A549 (cell line): ENCODE measurements around the gene PLXND1. TPM values are rescaled to one million over a fixed set of nuclear protein-coding genes. Genes with fewer than 3 reads are reported as not detected.

Experiments
- ATAC-seq, 2 experiments: fragments of 200-7000 bp in 1 of 2; fragments of >200 bp in 1 of 2; cut with Nextera tagmentation in 1 of 2; cut with Tn5 transposase in 1 of 2; 3 replicates each; pipeline versions ENCODE4 v1.8.0 to v1.9.1; 2018 to 2020; ENCODE audit warnings: mild to moderate bottlenecking in 1 of 2, moderate library complexity in 1 of 2
- CTCF ChIA-PET: fragments of 300-600 bp; sonication (Branson Sonifier 250); formaldehyde crosslinking; extraction: SDS; loops from one replicate; lab custom pipeline; 2021; ENCODE audit warnings: antibody characterized with exemption, inconsistent platforms; lab: Yijun Ruan, JAX
- POLR2A ChIA-PET: fragments of 350-600 bp; formaldehyde crosslinking; extraction: SDS; loops from one replicate; lab custom pipeline; 2021; ENCODE audit warnings: antibody characterized with exemption, inconsistent platforms; lab: Yijun Ruan, JAX
- DNase-seq, 2 experiments: peaks; one replicate each; pipeline versions ENCODE4 v3.0.0 to v3.0.0-alpha.2; 2011 to 2016; ENCODE audit warnings: low read depth in 1 of 2, low spot score in 1 of 2
- FAIRE-seq: peaks from 2 replicates; lab custom pipeline; 2011; peaks lifted over from hg19 to GRCh38; lab: Jason Lieb, UNC
- H3K27ac ChIP-seq, 2 experiments: fragments of >200 bp; sonication (Bioruptor Twin); formaldehyde crosslinking; 3 replicates each; pipeline ENCODE4 v1.5.1; 2016 to 2017
- H3K4me1 ChIP-seq: fragments of >200 bp; sonication (Bioruptor Twin); formaldehyde crosslinking; 3 replicates; pipeline ENCODE4 v1.6.1; 2016
- H3K4me2 ChIP-seq: fragments of >200 bp; sonication (Bioruptor Twin); formaldehyde crosslinking; 3 replicates; pipeline ENCODE4 v1.6.1; 2016
- H3K4me3 ChIP-seq: fragments of >200 bp; sonication (Bioruptor Twin); formaldehyde crosslinking; 3 replicates; pipeline ENCODE4 v1.5.1; 2016
- H3K9me3 ChIP-seq: fragments of >200 bp; sonication (Bioruptor Twin); formaldehyde crosslinking; 3 replicates; pipeline ENCODE4 v1.6.1; 2016
- CBX2 ChIP-seq: fragments of 200-600 bp; sonication (generic); IDR thresholded peaks from 2 replicates; pipeline ENCODE4 v1.6.1; 2016; ENCODE audit warnings: low read depth, mild to moderate bottlenecking, borderline replicate concordance
- CEBPB ChIP-seq, 2 experiments: fragments of >200 bp in 1 of 2; sonication (Bioruptor Twin) in 1 of 2; formaldehyde crosslinking in 1 of 2; IDR thresholded peaks; 2 replicates each; pipeline ENCODE4 v1.6.1; 2012 to 2016
- CHD2 ChIP-seq: fragments of 150-350 bp; IDR thresholded peaks from 2 replicates; pipeline ENCODE4 v1.6.1; 2014; ENCODE audit warnings: low read length; ENCODE audit not compliant: partially characterized antibody
- EHMT2 ChIP-seq: fragments of 200-600 bp; sonication (generic); IDR thresholded peaks from 2 replicates; pipeline ENCODE4 v1.6.1; 2016; ENCODE audit warnings: antibody characterized with exemption, low read depth, mild to moderate bottlenecking, moderate library complexity
- ESRRA ChIP-seq: fragments of 150-350 bp; IDR thresholded peaks from 2 replicates; pipeline ENCODE4 v1.6.1; 2014; ENCODE audit warnings: mild to moderate bottlenecking, low read length, borderline replicate concordance
- FOSB ChIP-seq: fragments of 250-450 bp; sonication (Bioruptor Pico); IDR thresholded peaks from 2 replicates; pipeline ENCODE4 v1.5.0; 2020; ENCODE audit warnings: mild to moderate bottlenecking, moderate library complexity
- GATA3 ChIP-seq: IDR thresholded peaks from 2 replicates; pipeline ENCODE4 v1.6.1; 2012; ENCODE audit warnings: borderline replicate concordance
- HDAC2 ChIP-seq: fragments of 200-600 bp; sonication (generic); IDR thresholded peaks from 2 replicates; pipeline ENCODE4 v1.6.1; 2016
- JUNB ChIP-seq: fragments of >200 bp; sonication (Bioruptor Twin); formaldehyde crosslinking; IDR thresholded peaks from 2 replicates; pipeline ENCODE4 v1.6.1; 2016
- MAFK ChIP-seq: fragments of 450-650 bp; IDR thresholded peaks from 2 replicates; pipeline ENCODE4 v1.6.1; 2014; ENCODE audit not compliant: partially characterized antibody
- NFE2L2 ChIP-seq: fragments of 150-350 bp; conservative IDR thresholded peaks from 2 replicates; pipeline ENCODE4 v1.6.1; 2014; ENCODE audit warnings: low read length
- NR3C1 ChIP-seq: fragments of >200 bp; sonication (Bioruptor Twin); formaldehyde crosslinking; IDR thresholded peaks from 3 replicates; pipeline ENCODE4 v1.6.1; 2017
- RCOR1 ChIP-seq: fragments of 150-350 bp; IDR thresholded peaks from 2 replicates; pipeline ENCODE4 v1.6.1; 2014; ENCODE audit warnings: antibody characterized with exemption, low read length, low read depth
- SREBF2 ChIP-seq: fragments of 450-650 bp; IDR thresholded peaks from 2 replicates; pipeline ENCODE4 v1.6.1; 2014; ENCODE audit warnings: mild to moderate bottlenecking, moderate library complexity
- TP53 ChIP-seq: fragments of 250-450 bp; sonication (Bioruptor Pico); IDR thresholded peaks from 2 replicates; pipeline ENCODE4 v1.5.0; 2021; ENCODE audit warnings: mild to moderate bottlenecking, moderate library complexity
- ZFP36 ChIP-seq: fragments of 450-650 bp; IDR thresholded peaks from 2 replicates; pipeline ENCODE4 v1.6.1; 2014; ENCODE audit warnings: borderline replicate concordance; ENCODE audit not compliant: partially characterized antibody
- WGBS: methylation state at CpG from one replicate; pipeline ENCODE4 v1.1.6; 2017; ENCODE audit errors: missing lambda C conversion rate; 5-methylcytosine and 5-hydroxymethylcytosine counted together
- polyA plus RNA-seq, 4 experiments: library from polyadenylated mRNA; depleted of rRNA in 3 of 4; stranded (reverse); fragments of >200 nt; fragmentation: RNase III in 1 of 4; extraction: RNeasy Plus Mini Kit Qiagen cat#74134 plus additional on column Dnase treatment in 1 of 4; gene quantifications; 2 replicates in 3 of 4; 3 replicates in 1 of 4; pipeline ENCODE4 v1.2.3, GENCODE V29; 2011 to 2017
- TF ChIP-seq, protein P1 (sequence below): fragments of >200 bp; sonication (Bioruptor Twin); formaldehyde crosslinking; IDR thresholded peaks from 3 replicates; pipeline ENCODE4 v1.5.1; 2016
- TF ChIP-seq, protein P2 (sequence below): IDR thresholded peaks from 2 replicates; pipeline ENCODE4 v1.6.1; 2012; ENCODE audit warnings: low read depth, borderline replicate concordance
- TF ChIP-seq, protein P3 (sequence below): IDR thresholded peaks from 2 replicates; pipeline ENCODE4 v1.6.1; 2012
- TF ChIP-seq, protein P4 (sequence below): fragments of 250-450 bp; sonication (Bioruptor Pico); IDR thresholded peaks from 2 replicates; pipeline ENCODE4 v1.5.0; 2021; ENCODE audit warnings: mild to moderate bottlenecking, moderate library complexity, borderline replicate concordance
- TF ChIP-seq, protein P5 (sequence below): fragments of 250-450 bp; sonication (Bioruptor Pico); IDR thresholded peaks from 2 replicates; pipeline ENCODE4 v1.5.0; 2020; ENCODE audit warnings: low read depth, mild to moderate bottlenecking, moderate library complexity

PLXND1 gene
- polyA plus RNA-seq, 2 of the 4 experiments (the other 2 are of a cell fraction), result 26.8 to 72.6 TPM

DNA sequence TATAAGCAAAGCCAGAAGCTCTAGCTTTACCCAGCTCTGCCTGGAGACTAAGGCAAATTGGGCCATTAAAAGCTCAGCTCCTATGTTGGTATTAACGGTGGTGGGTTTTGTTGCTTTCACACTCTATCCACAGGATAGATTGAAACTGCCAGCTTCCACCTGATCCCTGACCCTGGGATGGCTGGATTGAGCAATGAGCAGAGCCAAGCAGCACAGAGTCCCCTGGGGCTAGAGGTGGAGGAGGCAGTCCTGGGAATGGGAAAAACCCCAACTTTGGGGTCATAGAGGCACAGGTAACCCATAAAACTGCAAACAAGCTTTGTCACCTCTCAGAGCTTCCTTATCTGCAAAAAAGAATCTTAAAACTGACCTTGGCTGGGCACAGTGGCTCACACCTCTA is 71.4 kb downstream of the PLXND1 start:
- 78% methylated on average over 1 of the region's 1 CpG for WGBS
- H3K4me1 ChIP-seq, result peaks cover 20% of the 10 kb centered on the region
- ChIA-PET POLR2A (no interaction called here), CTCF (interaction anchor here (0.8 to 1.4 kb wide), 2 partner anchors 10 to 21 kb away, joined by 3 to 5 read pairs; no protein-coding TSS in a partner anchor)
- FAIRE-seq, result no peak
- H3K4me2 ChIP-seq, result no peak overlapping the region; the same call in 2 of the 3 replicates
- TF ChIP-seq, protein P1, sequence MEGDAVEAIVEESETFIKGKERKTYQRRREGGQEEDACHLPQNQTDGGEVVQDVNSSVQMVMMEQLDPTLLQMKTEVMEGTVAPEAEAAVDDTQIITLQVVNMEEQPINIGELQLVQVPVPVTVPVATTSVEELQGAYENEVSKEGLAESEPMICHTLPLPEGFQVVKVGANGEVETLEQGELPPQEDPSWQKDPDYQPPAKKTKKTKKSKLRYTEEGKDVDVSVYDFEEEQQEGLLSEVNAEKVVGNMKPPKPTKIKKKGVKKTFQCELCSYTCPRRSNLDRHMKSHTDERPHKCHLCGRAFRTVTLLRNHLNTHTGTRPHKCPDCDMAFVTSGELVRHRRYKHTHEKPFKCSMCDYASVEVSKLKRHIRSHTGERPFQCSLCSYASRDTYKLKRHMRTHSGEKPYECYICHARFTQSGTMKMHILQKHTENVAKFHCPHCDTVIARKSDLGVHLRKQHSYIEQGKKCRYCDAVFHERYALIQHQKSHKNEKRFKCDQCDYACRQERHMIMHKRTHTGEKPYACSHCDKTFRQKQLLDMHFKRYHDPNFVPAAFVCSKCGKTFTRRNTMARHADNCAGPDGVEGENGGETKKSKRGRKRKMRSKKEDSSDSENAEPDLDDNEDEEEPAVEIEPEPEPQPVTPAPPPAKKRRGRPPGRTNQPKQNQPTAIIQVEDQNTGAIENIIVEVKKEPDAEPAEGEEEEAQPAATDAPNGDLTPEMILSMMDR, result no peak
- no peak for TF ChIP-seq NFE2L2
- TF ChIP-seq, protein P2, sequence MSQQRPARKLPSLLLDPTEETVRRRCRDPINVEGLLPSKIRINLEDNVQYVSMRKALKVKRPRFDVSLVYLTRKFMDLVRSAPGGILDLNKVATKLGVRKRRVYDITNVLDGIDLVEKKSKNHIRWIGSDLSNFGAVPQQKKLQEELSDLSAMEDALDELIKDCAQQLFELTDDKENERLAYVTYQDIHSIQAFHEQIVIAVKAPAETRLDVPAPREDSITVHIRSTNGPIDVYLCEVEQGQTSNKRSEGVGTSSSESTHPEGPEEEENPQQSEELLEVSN, result no peak
- TF ChIP-seq MAFK, result no peak
- no peak for DNase-seq
- H3K9me3 ChIP-seq, result no peaks in the 10 kb centered on the region
- ATAC-seq, result no peak
- H3K4me3 ChIP-seq, result no peak overlapping the region
- peak overlapping the region in 1 of 2 experiments; percentile 38; a peak in 3 of 6 replicates for H3K27ac ChIP-seq

DNA sequence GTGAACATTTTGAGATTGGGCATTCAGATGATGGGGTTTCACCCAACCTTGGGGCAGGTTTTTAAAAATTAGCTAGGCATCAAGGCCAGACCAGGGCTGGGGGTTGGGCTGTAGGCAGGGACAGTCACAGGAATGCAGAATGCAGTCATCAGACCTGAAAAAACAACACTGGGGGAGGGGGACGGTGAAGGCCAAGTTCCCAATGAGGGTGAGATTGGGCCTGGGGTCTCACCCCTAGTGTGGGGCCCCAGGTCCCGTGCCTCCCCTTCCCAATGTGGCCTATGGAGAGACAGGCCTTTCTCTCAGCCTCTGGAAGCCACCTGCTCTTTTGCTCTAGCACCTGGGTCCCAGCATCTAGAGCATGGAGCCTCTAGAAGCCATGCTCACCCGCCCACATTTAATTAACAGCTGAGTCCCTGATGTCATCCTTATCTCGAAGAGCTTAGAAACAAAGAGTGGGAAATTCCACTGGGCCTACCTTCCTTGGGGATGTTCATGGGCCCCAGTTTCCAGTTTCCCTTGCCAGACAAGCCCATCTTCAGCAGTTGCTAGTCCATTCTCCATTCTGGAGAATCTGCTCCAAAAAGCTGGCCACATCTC is 71.9 kb downstream of the PLXND1 start:
- WGBS, result 45% methylated on average over 4 of the region's 4 CpGs
- Histone ChIP-seq H3K4me1 (peaks cover 23% of the 10 kb centered on the region), H3K4me3 (no peak overlapping the region), H3K9me3 (no peaks in the 10 kb centered on the region), H3K27ac (peak overlapping the region in 1 of 2 experiments; percentile 38; a peak in 3 of 6 replicates), H3K4me2 (peak overlapping the region; percentile 49)
- FAIRE-seq, result no peak
- TF ChIP-seq RCOR1 (no peak), ZFP36 (no peak), ESRRA (no peak), SREBF2 (no peak), GATA3 (no peak), EHMT2 (no peak), NFE2L2 (no peak), JUNB (no peak), FOSB (CRISPR knock-in tag) (no peak)
- TF ChIP-seq, protein P3, sequence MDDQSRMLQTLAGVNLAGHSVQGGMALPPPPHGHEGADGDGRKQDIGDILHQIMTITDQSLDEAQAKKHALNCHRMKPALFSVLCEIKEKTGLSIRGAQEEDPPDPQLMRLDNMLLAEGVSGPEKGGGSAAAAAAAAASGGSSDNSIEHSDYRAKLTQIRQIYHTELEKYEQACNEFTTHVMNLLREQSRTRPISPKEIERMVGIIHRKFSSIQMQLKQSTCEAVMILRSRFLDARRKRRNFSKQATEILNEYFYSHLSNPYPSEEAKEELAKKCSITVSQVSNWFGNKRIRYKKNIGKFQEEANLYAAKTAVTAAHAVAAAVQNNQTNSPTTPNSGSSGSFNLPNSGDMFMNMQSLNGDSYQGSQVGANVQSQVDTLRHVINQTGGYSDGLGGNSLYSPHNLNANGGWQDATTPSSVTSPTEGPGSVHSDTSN, result no peak
- TF ChIP-seq, protein P4, sequence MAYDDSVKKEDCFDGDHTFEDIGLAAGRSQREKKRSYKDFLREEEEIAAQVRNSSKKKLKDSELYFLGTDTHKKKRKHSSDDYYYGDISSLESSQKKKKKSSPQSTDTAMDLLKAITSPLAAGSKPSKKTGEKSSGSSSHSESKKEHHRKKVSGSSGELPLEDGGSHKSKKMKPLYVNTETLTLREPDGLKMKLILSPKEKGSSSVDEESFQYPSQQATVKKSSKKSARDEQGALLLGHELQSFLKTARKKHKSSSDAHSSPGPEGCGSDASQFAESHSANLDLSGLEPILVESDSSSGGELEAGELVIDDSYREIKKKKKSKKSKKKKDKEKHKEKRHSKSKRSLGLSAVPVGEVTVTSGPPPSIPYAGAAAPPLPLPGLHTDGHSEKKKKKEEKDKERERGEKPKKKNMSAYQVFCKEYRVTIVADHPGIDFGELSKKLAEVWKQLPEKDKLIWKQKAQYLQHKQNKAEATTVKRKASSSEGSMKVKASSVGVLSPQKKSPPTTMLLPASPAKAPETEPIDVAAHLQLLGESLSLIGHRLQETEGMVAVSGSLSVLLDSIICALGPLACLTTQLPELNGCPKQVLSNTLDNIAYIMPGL (CRISPR knock-in tag), result no peak
- TF ChIP-seq, protein P5, sequence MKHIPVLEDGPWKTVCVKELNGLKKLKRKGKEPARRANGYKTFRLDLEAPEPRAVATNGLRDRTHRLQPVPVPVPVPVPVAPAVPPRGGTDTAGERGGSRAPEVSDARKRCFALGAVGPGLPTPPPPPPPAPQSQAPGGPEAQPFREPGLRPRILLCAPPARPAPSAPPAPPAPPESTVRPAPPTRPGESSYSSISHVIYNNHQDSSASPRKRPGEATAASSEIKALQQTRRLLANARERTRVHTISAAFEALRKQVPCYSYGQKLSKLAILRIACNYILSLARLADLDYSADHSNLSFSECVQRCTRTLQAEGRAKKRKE (CRISPR knock-in tag), result no peak
- ChIA-PET POLR2A (no interaction called here), CTCF (interaction anchor here (0.8 to 1.4 kb wide), 2 partner anchors 9 to 20 kb away, joined by 3 to 5 read pairs; no protein-coding TSS in a partner anchor)
- no peak for ATAC-seq
- DNase-seq, result no peak

DNA sequence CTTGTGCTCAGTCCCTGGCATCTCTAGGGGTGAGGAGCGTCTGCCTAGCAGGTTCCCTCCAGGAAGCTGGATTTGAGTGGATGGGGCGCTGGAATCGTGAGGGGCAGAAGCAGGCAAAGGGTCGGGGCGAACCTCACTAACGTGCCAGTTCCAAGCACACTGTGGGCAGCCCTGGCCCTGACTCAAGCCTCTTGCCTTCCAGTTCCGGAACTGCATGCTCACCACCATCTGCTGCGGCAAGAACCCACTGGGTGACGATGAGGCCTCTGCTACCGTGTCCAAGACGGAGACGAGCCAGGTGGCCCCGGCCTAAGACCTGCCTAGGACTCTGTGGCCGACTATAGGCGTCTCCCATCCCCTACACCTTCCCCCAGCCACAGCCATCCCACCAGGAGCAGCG is 73.1 kb downstream of the PLXND1 start:
- CTCF ChIA-PET, result no interaction called here
- DNase-seq, result no peak
- TF ChIP-seq HDAC2 (no peak), NR3C1 (no peak), CHD2 (no peak), CBX2 (no peak), SREBF2 (no peak), CEBPB (IDR thresholded peaks at IDR 0.05) (no peak), TP53 (CRISPR knock-in tag) (no peak)
- TF ChIP-seq, protein P4 (CRISPR knock-in tag), result no peak
- H3K9me3 ChIP-seq, result no peaks in the 10 kb centered on the region
- FAIRE-seq, result no peak
- 86% methylated on average over 12 of the region's 16 CpGs for WGBS
- no peak for ATAC-seq
- POLR2A ChIA-PET, result no interaction called here
- H3K4me1 ChIP-seq, result peaks cover 23% of the 10 kb centered on the region
- H3K27ac ChIP-seq, result no peak overlapping the region
- no peak overlapping the region for H3K4me3 ChIP-seq
- no peak overlapping the region for H3K4me2 ChIP-seq
